GM23338 (cell line): ENCODE results near the gene EBF4. TPM values are rescaled to one million over a fixed set of nuclear protein-coding genes. Genes with fewer than 3 reads are reported as not detected.

ENCODE experiments used
- ATAC-seq: fragments of 200-7000 bp; cut with Tn5 transposase; 3 replicates; pipeline ENCODE4 v1.9.1; 2020
- DNase-seq: peaks from one replicate; pipeline ENCODE4 v3.0.0-alpha.2; 2015; ENCODE audit warnings: low spot score
- H2AFZ ChIP-seq: fragments of 200-600 bp; sonication (generic); 2 replicates; pipeline ENCODE4 v1.8.0; 2016; ENCODE audit warnings: antibody characterized with exemption, mild to moderate bottlenecking, moderate library complexity
- H3F3A ChIP-seq: fragments of 200-600 bp; sonication (generic); replicated peaks from 2 replicates; pipeline ENCODE4 v1.8.0; 2017; ENCODE audit warnings: antibody characterized with exemption, mixed run types, low read depth
- H3K27ac ChIP-seq: fragments of 200-600 bp; sonication (generic); 2 replicates; pipeline ENCODE4 v1.6.1; 2016; ENCODE audit warnings: low read depth
- H3K27me3 ChIP-seq: fragments of 200-600 bp; sonication (generic); 2 replicates; pipeline ENCODE4 v1.8.0; 2016; ENCODE audit warnings: mild to moderate bottlenecking, mixed run types, moderate library complexity; ENCODE audit not compliant: insufficient read depth
- H3K36me3 ChIP-seq: fragments of 200-600 bp; sonication (generic); 2 replicates; pipeline ENCODE4 v1.8.0; 2016; ENCODE audit warnings: mild to moderate bottlenecking; ENCODE audit not compliant: insufficient read depth
- H3K4me1 ChIP-seq: fragments of 200-600 bp; sonication (generic); 2 replicates; pipeline ENCODE4 v1.8.0; 2016; ENCODE audit warnings: mild to moderate bottlenecking, moderate library complexity; ENCODE audit not compliant: insufficient read depth
- H3K4me2 ChIP-seq: fragments of 200-600 bp; sonication (generic); 2 replicates; pipeline ENCODE4 v1.7.1; 2017; ENCODE audit warnings: mixed run types
- H3K4me3 ChIP-seq: fragments of 200-600 bp; sonication (generic); 2 replicates; pipeline ENCODE4 v1.6.1; 2016; ENCODE audit warnings: mixed run types
- H3K79me2 ChIP-seq: fragments of 200-600 bp; sonication (generic); replicated peaks from 2 replicates; pipeline ENCODE4 v1.8.0; 2017; ENCODE audit warnings: mild to moderate bottlenecking; ENCODE audit not compliant: insufficient read depth
- H3K9me2 ChIP-seq: fragments of 200-600 bp; sonication (generic); 2 replicates; pipeline ENCODE4 v1.8.0; 2017; ENCODE audit not compliant: insufficient read depth
- H4K20me1 ChIP-seq: fragments of 200-600 bp; sonication (generic); replicated peaks from 2 replicates; pipeline ENCODE4 v1.8.0; 2017; ENCODE audit warnings: mild to moderate bottlenecking; ENCODE audit not compliant: insufficient read depth
- H3K27ac Mint-ChIP-seq: 2 replicates; pipeline ENCODE4 v1.8.0; 2020; ENCODE audit warnings: inconsistent platforms, mild to moderate bottlenecking, moderate library complexity, mixed read lengths
- H3K27me3 Mint-ChIP-seq: 3 replicates; pipeline ENCODE4 v1.8.0; 2022; ENCODE audit warnings: low read depth, mild to moderate bottlenecking, moderate library complexity, mixed read lengths, inconsistent platforms; ENCODE audit not compliant: insufficient read depth, poor library complexity
- H3K36me3 Mint-ChIP-seq: 3 replicates; pipeline ENCODE4 v1.8.0; 2021; ENCODE audit warnings: low read depth, mild to moderate bottlenecking, inconsistent platforms, moderate library complexity, mixed read lengths
- H3K4me1 Mint-ChIP-seq: 3 replicates; pipeline ENCODE4 v1.8.0; 2020; ENCODE audit warnings: mild to moderate bottlenecking, inconsistent platforms, mixed read lengths
- H3K4me3 Mint-ChIP-seq: 3 replicates; pipeline ENCODE4 v1.8.0; 2021; ENCODE audit warnings: moderate library complexity, mild to moderate bottlenecking, inconsistent platforms, mixed read lengths
- H3K9me3 Mint-ChIP-seq: 3 replicates; pipeline ENCODE4 v1.8.0; 2020; ENCODE audit warnings: moderate library complexity, mild to moderate bottlenecking, inconsistent platforms, mixed read lengths
- CREB1 ChIP-seq: fragments of 250-450 bp; sonication (Bioruptor Pico); IDR thresholded peaks from 2 replicates; pipeline ENCODE4 v1.5.0; 2020; ENCODE audit warnings: low read depth, mild to moderate bottlenecking, moderate library complexity
- CTCF ChIP-seq, 2 experiments: fragments of 200-600 bp in 1 of 2; sonication (generic) in 1 of 2; conservative IDR thresholded peaks; 2 replicates each; pipeline versions ENCODE4 v1.5.1 to v1.6.1; 2016 to 2017; ENCODE audit warnings: antibody characterized with exemption in 2 of 2, low read depth in 2 of 2, mild to moderate bottlenecking in 2 of 2, moderate library complexity in 1 of 2
- ETS1 ChIP-seq: IDR thresholded peaks from 2 replicates; pipeline ENCODE4 v1.6.1; 2016; ENCODE audit warnings: antibody characterized with exemption
- EZH2 ChIP-seq: fragments of 200-600 bp; sonication (generic); IDR thresholded peaks from one replicate; pipeline ENCODE4 v1.8.0; 2017; ENCODE audit warnings: antibody characterized with exemption, mild to moderate bottlenecking, low read depth; ENCODE audit not compliant: unreplicated experiment
- EZH2phosphoT487 ChIP-seq: fragments of 200-600 bp; sonication (generic); IDR thresholded peaks from one replicate; pipeline ENCODE4 v1.8.1; 2018; ENCODE audit warnings: antibody characterized with exemption; ENCODE audit not compliant: unreplicated experiment
- JUNB ChIP-seq: IDR thresholded peaks from one replicate; pipeline ENCODE4 v1.6.1; 2016; ENCODE audit warnings: antibody characterized with exemption; ENCODE audit not compliant: unreplicated experiment
- NANOG ChIP-seq: IDR thresholded peaks from 2 replicates; pipeline ENCODE4 v1.6.1; 2016; ENCODE audit warnings: antibody characterized with exemption, borderline replicate concordance
- POLR2AphosphoS5 ChIP-seq: IDR thresholded peaks from 2 replicates; pipeline ENCODE4 v1.6.1; 2016; ENCODE audit warnings: antibody characterized with exemption, low read depth
- STAT1 ChIP-seq: IDR thresholded peaks from one replicate; pipeline ENCODE4 v1.6.1; 2016; ENCODE audit warnings: antibody characterized with exemption; ENCODE audit not compliant: unreplicated experiment
- ZNF114 ChIP-seq: fragments of 250-450 bp; sonication (Bioruptor Pico); IDR thresholded peaks from 2 replicates; pipeline ENCODE4 v1.5.0; 2020; ENCODE audit warnings: mild to moderate bottlenecking, moderate library complexity
- ZNF331 ChIP-seq: fragments of 250-450 bp; sonication (Bioruptor Pico); IDR thresholded peaks from 2 replicates; pipeline ENCODE4 v1.5.0; 2020; ENCODE audit warnings: low read depth, mild to moderate bottlenecking, moderate library complexity
- ZNF462 ChIP-seq: fragments of 250-450 bp; sonication (Bioruptor Pico); IDR thresholded peaks from 2 replicates; pipeline ENCODE4 v1.5.0; 2020; ENCODE audit warnings: mild to moderate bottlenecking, moderate library complexity
- polyA plus RNA-seq: library from polyadenylated mRNA; unstranded; fragments of >200 nt; fragmentation: Nextera tagmentation; extraction: Ambion mirVana; gene quantifications from 2 replicates; pipeline ENCODE4 v1.2.1, GENCODE V29; 2016
- total RNA-seq: library from RNA; depleted of rRNA; stranded (reverse); fragments of >200 nt; shearing (Covaris generic); gene quantifications from 2 replicates; pipeline ENCODE4 v1.2.3, GENCODE V29; 2014
- TF ChIP-seq, protein P1 (sequence below): IDR thresholded peaks from one replicate; pipeline ENCODE4 v1.6.1; 2018; ENCODE audit warnings: antibody characterized with exemption; ENCODE audit not compliant: unreplicated experiment

The EBF4 gene
- total and polyA plus RNA-seq, 2 experiments from 2014 or later, result 0.66 to 1.6 TPM

DNA sequence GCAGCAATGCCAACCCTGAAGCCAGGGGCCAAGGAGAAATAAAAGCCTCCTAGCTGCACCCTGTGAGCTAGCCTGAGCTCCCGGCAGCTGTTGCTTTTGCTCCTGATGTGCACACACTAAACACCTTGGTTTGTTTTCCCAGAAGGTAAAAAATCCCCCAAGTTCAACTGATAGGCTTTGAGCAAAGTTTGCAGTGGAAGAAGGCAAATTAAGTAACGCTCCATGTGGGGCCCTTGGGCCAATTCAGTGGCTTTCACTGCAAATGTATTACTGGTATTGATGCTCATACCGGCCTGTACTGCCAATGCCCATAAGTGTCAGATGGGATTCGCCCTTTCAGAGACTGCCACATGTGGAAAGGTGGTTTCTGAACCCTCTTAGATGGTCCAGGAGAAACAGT is 19.1 kb upstream of the EBF4 start:
- no peaks in the 10 kb centered on the region for H3F3A ChIP-seq
- no peak for TF ChIP-seq CTCF (conservative IDR thresholded peaks at IDR 0.05; ENCODE audit: low read depth in 2 of 2)
- TF ChIP-seq ZNF331, result no peak
- no peak for TF ChIP-seq CREB1 (CRISPR knock-in tag)
- TF ChIP-seq STAT1, result no peak
- no peak for TF ChIP-seq ETS1
- TF ChIP-seq POLR2AphosphoS5, result no peak
- TF ChIP-seq ZNF114, result no peak
- TF ChIP-seq NANOG, result no peak
- no peak for TF ChIP-seq EZH2phosphoT487
- TF ChIP-seq, protein P1, sequence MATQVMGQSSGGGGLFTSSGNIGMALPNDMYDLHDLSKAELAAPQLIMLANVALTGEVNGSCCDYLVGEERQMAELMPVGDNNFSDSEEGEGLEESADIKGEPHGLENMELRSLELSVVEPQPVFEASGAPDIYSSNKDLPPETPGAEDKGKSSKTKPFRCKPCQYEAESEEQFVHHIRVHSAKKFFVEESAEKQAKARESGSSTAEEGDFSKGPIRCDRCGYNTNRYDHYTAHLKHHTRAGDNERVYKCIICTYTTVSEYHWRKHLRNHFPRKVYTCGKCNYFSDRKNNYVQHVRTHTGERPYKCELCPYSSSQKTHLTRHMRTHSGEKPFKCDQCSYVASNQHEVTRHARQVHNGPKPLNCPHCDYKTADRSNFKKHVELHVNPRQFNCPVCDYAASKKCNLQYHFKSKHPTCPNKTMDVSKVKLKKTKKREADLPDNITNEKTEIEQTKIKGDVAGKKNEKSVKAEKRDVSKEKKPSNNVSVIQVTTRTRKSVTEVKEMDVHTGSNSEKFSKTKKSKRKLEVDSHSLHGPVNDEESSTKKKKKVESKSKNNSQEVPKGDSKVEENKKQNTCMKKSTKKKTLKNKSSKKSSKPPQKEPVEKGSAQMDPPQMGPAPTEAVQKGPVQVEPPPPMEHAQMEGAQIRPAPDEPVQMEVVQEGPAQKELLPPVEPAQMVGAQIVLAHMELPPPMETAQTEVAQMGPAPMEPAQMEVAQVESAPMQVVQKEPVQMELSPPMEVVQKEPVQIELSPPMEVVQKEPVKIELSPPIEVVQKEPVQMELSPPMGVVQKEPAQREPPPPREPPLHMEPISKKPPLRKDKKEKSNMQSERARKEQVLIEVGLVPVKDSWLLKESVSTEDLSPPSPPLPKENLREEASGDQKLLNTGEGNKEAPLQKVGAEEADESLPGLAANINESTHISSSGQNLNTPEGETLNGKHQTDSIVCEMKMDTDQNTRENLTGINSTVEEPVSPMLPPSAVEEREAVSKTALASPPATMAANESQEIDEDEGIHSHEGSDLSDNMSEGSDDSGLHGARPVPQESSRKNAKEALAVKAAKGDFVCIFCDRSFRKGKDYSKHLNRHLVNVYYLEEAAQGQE, result no peak
- TF ChIP-seq JUNB, result no peak
- TF ChIP-seq EZH2, result no peak
- TF ChIP-seq ZNF462 (CRISPR knock-in tag), result no peak
- Mint-ChIP-seq H3K4me1 (peaks cover 5% of the 10 kb centered on the region; the same call in 1 of the 3 replicates), H3K36me3 (no peaks in the 10 kb centered on the region), H3K27ac (no peak overlapping the region), H3K4me3 (no peak overlapping the region), H3K9me3 (no peaks in the 10 kb centered on the region), H3K27me3 (peaks cover under 1% of the 10 kb centered on the region)
- H3K79me2 ChIP-seq, result no peaks in the 10 kb centered on the region
- H2AFZ ChIP-seq, result no peak overlapping the region
- ATAC-seq (no peak), DNase-seq (no peak)
- no peaks in the 10 kb centered on the region for H4K20me1 ChIP-seq
- H3K9me2 ChIP-seq, result no peaks in the 10 kb centered on the region
- no peaks in the 10 kb centered on the region for H3K36me3 ChIP-seq
- H3K4me3 ChIP-seq, result no peak overlapping the region
- no peaks in the 10 kb centered on the region for H3K4me1 ChIP-seq
- H3K27me3 ChIP-seq, result 0 out of 2 replicates have a peak, but pooled peaks cover 3% of the 10 kb centered on the region
- no peak overlapping the region for H3K4me2 ChIP-seq
- no peak overlapping the region for H3K27ac ChIP-seq
